ENCODE measurements around the gene HECW1. TPM values are rescaled to one million over a fixed set of nuclear protein-coding genes. Genes with fewer than 3 reads are reported as not detected.

The HECW1 gene
- total and polyA plus RNA-seq, 2 experiments from 2014 or later: 11.0 to 21.8 TPM

DNA sequence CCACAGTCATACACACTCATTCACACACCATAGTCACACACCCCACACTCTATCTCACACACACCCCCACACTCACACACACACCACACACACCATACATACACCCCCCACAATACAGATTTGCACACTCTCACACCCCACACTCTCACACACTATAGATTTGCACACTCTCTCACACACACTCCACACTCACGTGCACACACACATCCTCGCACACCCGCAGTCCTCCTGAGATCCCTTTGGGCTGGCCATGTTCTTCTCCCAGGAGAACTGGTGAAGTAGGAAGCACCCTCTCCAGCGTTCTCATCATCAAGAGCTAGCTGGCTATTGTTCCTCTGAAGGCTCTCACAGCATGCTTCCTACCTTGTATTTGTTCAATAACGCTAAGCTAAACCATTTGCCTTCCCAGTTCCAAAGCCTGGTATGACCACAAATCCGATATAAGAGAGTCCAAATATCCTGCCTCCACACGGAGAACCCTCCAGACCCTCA is 86.2 kb downstream of the HECW1 start:
- Histone ChIP-seq H3K27me3 (ENCODE audit: insufficient read depth) (no peaks in the 10 kb centered on the region), H3K79me2 (replicated peaks; ENCODE audit: insufficient read depth) (no peaks in the 10 kb centered on the region), H3K9me2 (ENCODE audit: insufficient read depth) (peaks cover 4% of the 10 kb centered on the region), H3F3A (replicated peaks; ENCODE audit: low read depth) (no peaks in the 10 kb centered on the region), H4K20me1 (replicated peaks; ENCODE audit: insufficient read depth) (no peaks in the 10 kb centered on the region), H3K4me3 (no peak overlapping the region), H3K36me3 (ENCODE audit: insufficient read depth) (no peaks in the 10 kb centered on the region), H3K4me1 (ENCODE audit: insufficient read depth) (peaks cover 37% of the 10 kb centered on the region), H2AFZ (no peak overlapping the region), H3K27ac (ENCODE audit: low read depth) (no peak overlapping the region), H3K4me2 (no peak overlapping the region)
- Mint-ChIP-seq H3K36me3 (ENCODE audit: low read depth) (no peaks in the 10 kb centered on the region), H3K4me1 (peaks cover 39% of the 10 kb centered on the region), H3K27ac (no peak overlapping the region), H3K27me3 (ENCODE audit: insufficient read depth, low read depth, poor library complexity) (peaks cover 2% of the 10 kb centered on the region), H3K9me3 (no peaks in the 10 kb centered on the region), H3K4me3 (no peak overlapping the region)
- DNase-seq (ENCODE audit: low spot score) (no peak), ATAC-seq (peak; percentile 17; the same call in 1 of the 3 replicates)
- TF ChIP-seq JUNB (IDR thresholded peaks at IDR 0.05; ENCODE audit: unreplicated experiment): no peak
- TF ChIP-seq ZNF462 (CRISPR knock-in tag; IDR thresholded peaks at IDR 0.05): peak; percentile 95

DNA sequence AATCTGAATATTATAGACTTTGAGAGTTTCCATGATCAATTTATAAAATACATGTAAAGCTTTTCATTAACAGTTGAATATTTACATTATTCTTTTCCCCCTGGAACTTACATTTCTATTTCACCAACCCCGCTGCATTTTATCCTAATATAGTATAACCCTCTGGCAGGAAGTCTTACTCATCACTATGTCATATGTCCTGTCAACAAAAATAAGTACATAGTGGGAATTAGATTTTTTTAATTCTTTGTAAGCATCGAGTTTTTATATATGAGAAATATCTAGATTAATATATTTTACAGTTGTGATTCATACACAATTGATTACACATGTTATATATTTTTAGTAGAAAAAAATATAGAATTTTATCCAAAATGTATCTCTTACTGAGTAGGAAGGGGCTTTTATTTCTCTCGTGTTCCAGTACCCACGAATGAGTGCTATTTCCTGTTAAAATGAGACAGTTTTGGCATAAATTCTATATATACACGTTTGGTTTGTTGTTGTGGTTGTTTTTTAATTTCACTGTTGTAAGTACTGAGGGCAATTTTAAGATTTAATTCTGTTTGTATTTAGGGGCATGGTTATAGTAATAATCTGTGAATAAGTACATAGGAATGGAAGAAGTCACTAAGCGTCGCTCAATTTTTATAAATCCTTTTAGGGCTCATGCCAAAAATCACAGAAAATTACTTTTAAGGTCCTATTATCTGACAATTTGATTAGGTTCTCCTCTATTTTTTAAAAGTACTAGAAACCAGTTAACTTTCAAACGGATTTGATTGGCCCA is 87.1 kb downstream of the HECW1 start:
- no peak overlapping the region for H3K27ac ChIP-seq (ENCODE audit: low read depth)
- H3K36me3 ChIP-seq (ENCODE audit: insufficient read depth): no peaks in the 10 kb centered on the region
- no peaks in the 10 kb centered on the region for H3K9me3 Mint-ChIP-seq
- peaks cover 37% of the 10 kb centered on the region for H3K4me1 Mint-ChIP-seq
- no peak overlapping the region for H3K4me3 Mint-ChIP-seq
- H3F3A ChIP-seq (replicated peaks; ENCODE audit: low read depth): no peaks in the 10 kb centered on the region
- DNase-seq (ENCODE audit: low spot score): no peak
- H3K9me2 ChIP-seq (ENCODE audit: insufficient read depth): peaks cover 4% of the 10 kb centered on the region
- no peaks in the 10 kb centered on the region for H3K27me3 ChIP-seq (ENCODE audit: insufficient read depth)
- ATAC-seq: no peak
- H2AFZ ChIP-seq: no peak overlapping the region
- no peak for TF ChIP-seq ZNF462 (CRISPR knock-in tag; IDR thresholded peaks at IDR 0.05)
- peaks cover 38% of the 10 kb centered on the region for H3K4me1 ChIP-seq (ENCODE audit: insufficient read depth)
- no peak overlapping the region for H3K27ac Mint-ChIP-seq
- H3K27me3 Mint-ChIP-seq (ENCODE audit: insufficient read depth, low read depth, poor library complexity): peaks cover 2% of the 10 kb centered on the region
- no peaks in the 10 kb centered on the region for H3K79me2 ChIP-seq (replicated peaks; ENCODE audit: insufficient read depth)
- H4K20me1 ChIP-seq (replicated peaks; ENCODE audit: insufficient read depth): no peaks in the 10 kb centered on the region
- H3K4me3 ChIP-seq: no peak overlapping the region
- H3K4me2 ChIP-seq: no peak overlapping the region
- H3K36me3 Mint-ChIP-seq (ENCODE audit: low read depth): no peaks in the 10 kb centered on the region
